ENCODE measurements around the gene CCP110. TPM values are rescaled to one million over a fixed set of nuclear protein-coding genes. Genes with fewer than 3 reads are reported as not detected.
A peak's percentile ranks its signal among the peaks of the same experiment; 100 is the strongest.

CCP110 gene
- total RNA-seq, 1 donor from 2014 or later: 25.5 TPM

- Mint-ChIP-seq H3K27me3 (no peaks in the 10 kb centered on the region), H3K4me3 (ENCODE audit: low read depth) (no peak overlapping the region), H3K27ac (no peak overlapping the region), H3K9me3 (ENCODE audit: low read depth) (no peaks in the 10 kb centered on the region), H3K4me1 (ENCODE audit: low read depth) (peaks cover 2% of the 10 kb centered on the region), H3K36me3 (ENCODE audit: insufficient read depth) (peaks cover 19% of the 10 kb centered on the region)
- no peak for TF ChIP-seq CTCF (IDR thresholded peaks at IDR 0.05; ENCODE audit: unreplicated experiment)
- no peak for DNase-seq (ENCODE audit: low spot score, unreplicated experiment)
Measured at GRCh38 chr16:19589106-19589505, 65.4 kb downstream of the CCP110 start.

GRCh38 chr16:19589771-19590302, 66.1 kb downstream of the CCP110 start:
- no peak for TF ChIP-seq CTCF (IDR thresholded peaks at IDR 0.05; ENCODE audit: unreplicated experiment)
- peak overlapping the region; percentile 83 for H3K27ac Mint-ChIP-seq
- no peaks in the 10 kb centered on the region for H3K27me3 Mint-ChIP-seq
- no peaks in the 10 kb centered on the region for H3K9me3 Mint-ChIP-seq (ENCODE audit: low read depth)
- peaks cover 21% of the 10 kb centered on the region for H3K36me3 Mint-ChIP-seq (ENCODE audit: insufficient read depth)
- DNase-seq (ENCODE audit: low spot score, unreplicated experiment): no peak
- H3K4me1 Mint-ChIP-seq (ENCODE audit: low read depth): peaks cover 2% of the 10 kb centered on the region
- no peak overlapping the region for H3K4me3 Mint-ChIP-seq (ENCODE audit: low read depth)

- Mint-ChIP-seq H3K27ac (no peak overlapping the region), H3K4me1 (ENCODE audit: low read depth) (no peaks in the 10 kb centered on the region), H3K4me3 (ENCODE audit: low read depth) (no peak overlapping the region), H3K9me3 (ENCODE audit: low read depth) (no peaks in the 10 kb centered on the region), H3K27me3 (no peaks in the 10 kb centered on the region), H3K36me3 (ENCODE audit: insufficient read depth) (peaks cover 13% of the 10 kb centered on the region)
- DNase-seq (ENCODE audit: low spot score, unreplicated experiment): no peak
- TF ChIP-seq CTCF (IDR thresholded peaks at IDR 0.05; ENCODE audit: unreplicated experiment): no peak
Measured at GRCh38 chr16:19595043-19595767, 71.5 kb downstream of the CCP110 start.

GRCh38 chr16:19598805-19599510, 75.2 kb downstream of the CCP110 start:
- no peaks in the 10 kb centered on the region for H3K9me3 Mint-ChIP-seq (ENCODE audit: low read depth)
- no peak overlapping the region for H3K27ac Mint-ChIP-seq
- no peaks in the 10 kb centered on the region for H3K27me3 Mint-ChIP-seq
- peaks cover 13% of the 10 kb centered on the region for H3K36me3 Mint-ChIP-seq (ENCODE audit: insufficient read depth)
- DNase-seq (ENCODE audit: low spot score, unreplicated experiment): no peak
- no peak for TF ChIP-seq CTCF (IDR thresholded peaks at IDR 0.05; ENCODE audit: unreplicated experiment)
- no peaks in the 10 kb centered on the region for H3K4me1 Mint-ChIP-seq (ENCODE audit: low read depth)
- no peak overlapping the region for H3K4me3 Mint-ChIP-seq (ENCODE audit: low read depth)

- TF ChIP-seq CTCF (IDR thresholded peaks at IDR 0.05; ENCODE audit: unreplicated experiment): no peak
- Mint-ChIP-seq H3K27ac (no peak overlapping the region), H3K4me1 (ENCODE audit: low read depth) (no peaks in the 10 kb centered on the region), H3K9me3 (ENCODE audit: low read depth) (no peaks in the 10 kb centered on the region), H3K27me3 (no peaks in the 10 kb centered on the region), H3K4me3 (ENCODE audit: low read depth) (no peak overlapping the region), H3K36me3 (ENCODE audit: insufficient read depth) (peaks cover 10% of the 10 kb centered on the region)
- DNase-seq (ENCODE audit: low spot score, unreplicated experiment): no peak
Measured at GRCh38 chr16:19599968-19600716, 76.4 kb downstream of the CCP110 start.

Measured in progenitor cell of endocrine pancreas (in vitro differentiated cells).